Right atrium auricular region (tissue), 2 donors: Measurements from ENCODE around the gene BCL2L2. TPM values are rescaled to one million over a fixed set of nuclear protein-coding genes. Genes with fewer than 3 reads are reported as not detected.

Experiments
- DNase-seq: peaks from one replicate; pipeline ENCODE4 v3.0.0-alpha.2; 2019; ENCODE audit warnings: low spot score
- H3K27ac ChIP-seq, 2 donors: fragments of 200-600 bp; sonication (generic); 1 replicate in 1 of 2; 2 replicates in 1 of 2; pipeline ENCODE4 v1.5.1; 2016 to 2019
- H3K27me3 ChIP-seq, 2 donors: fragments of 200-600 bp; sonication (generic); one replicate each; pipeline versions ENCODE4 v1.5.1 to v1.6.0; 2017 to 2019
- H3K36me3 ChIP-seq: fragments of 200-600 bp; sonication (generic); one replicate; pipeline ENCODE4 v1.5.1; 2016
- H3K4me1 ChIP-seq, 2 donors: fragments of 200-600 bp; sonication (generic); one replicate each; pipeline versions ENCODE4 v1.5.1 to v1.6.0; 2017 to 2019
- H3K4me3 ChIP-seq, 2 donors: fragments of 200-600 bp; sonication (generic); 1 replicate in 1 of 2; 2 replicates in 1 of 2; pipeline ENCODE4 v1.5.1; 2017 to 2019; ENCODE audit warnings: mild to moderate bottlenecking in 1 of 2, moderate library complexity in 1 of 2
- H3K9me3 ChIP-seq, 2 donors: fragments of 200-600 bp; sonication (generic); one replicate each; pipeline ENCODE4 v1.5.1; 2019
- CTCF ChIP-seq, 2 donors: fragments of 200-600 bp; sonication (generic); IDR thresholded peaks; one replicate each; pipeline ENCODE4 v1.5.1; 2019; ENCODE audit warnings: antibody characterized with exemption in 2 of 2
- total RNA-seq, 2 donors: library from RNA; depleted of rRNA; stranded (reverse); fragments of >200 nt; gene quantifications; one replicate each; pipeline ENCODE4 v1.1.0, GENCODE V29; 2016

BCL2L2 gene
- total RNA-seq, 2 donors from 2014 or later: 26.8 to 36.3 TPM

DNA sequence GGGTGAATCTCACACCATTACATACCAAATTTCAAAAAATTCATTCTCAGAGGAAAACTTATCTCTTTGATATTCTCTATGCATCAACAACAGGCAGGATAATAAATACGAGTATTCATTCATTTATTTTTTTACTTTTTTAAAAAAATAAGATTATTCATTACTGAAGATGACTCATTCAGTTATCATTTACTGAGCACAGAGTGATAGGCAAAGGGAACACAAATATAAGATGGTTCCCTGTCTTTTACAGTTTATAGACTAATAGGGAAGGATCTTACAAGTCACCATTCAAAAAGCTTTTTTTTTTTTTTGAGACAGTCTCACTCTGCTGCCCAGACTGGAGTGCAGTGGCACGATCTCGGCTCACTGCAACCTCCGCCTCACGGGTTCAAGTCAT, 9.7 kb downstream of the BCL2L2 start:
- Histone ChIP-seq H3K27ac (no peak overlapping the region), H3K36me3 (peaks cover 1% of the 10 kb centered on the region), H3K4me3 (no peak overlapping the region), H3K9me3 (no peaks in the 10 kb centered on the region), H3K27me3 (no peaks in the 10 kb centered on the region), H3K4me1 (peaks cover 0 to 5% of the 10 kb centered on the region in 2 donors)
- TF ChIP-seq CTCF (IDR thresholded peaks at IDR 0.05): no peak
- no peak for DNase-seq

GRCh38 chr14:23319746-23320583, 13.3 kb downstream of the BCL2L2 start:
- Histone ChIP-seq H3K4me1 (peaks cover 0 to 29% of the 10 kb centered on the region in 2 donors), H3K9me3 (no peaks in the 10 kb centered on the region), H3K27me3 (no peaks in the 10 kb centered on the region), H3K27ac (peak overlapping the region; percentile 85 to 89), H3K36me3 (peaks cover 24% of the 10 kb centered on the region), H3K4me3 (peak overlapping the region; percentile 15 to 92)
- peak; percentile 57 for DNase-seq
- TF ChIP-seq CTCF (IDR thresholded peaks at IDR 0.05): no peak

DNA sequence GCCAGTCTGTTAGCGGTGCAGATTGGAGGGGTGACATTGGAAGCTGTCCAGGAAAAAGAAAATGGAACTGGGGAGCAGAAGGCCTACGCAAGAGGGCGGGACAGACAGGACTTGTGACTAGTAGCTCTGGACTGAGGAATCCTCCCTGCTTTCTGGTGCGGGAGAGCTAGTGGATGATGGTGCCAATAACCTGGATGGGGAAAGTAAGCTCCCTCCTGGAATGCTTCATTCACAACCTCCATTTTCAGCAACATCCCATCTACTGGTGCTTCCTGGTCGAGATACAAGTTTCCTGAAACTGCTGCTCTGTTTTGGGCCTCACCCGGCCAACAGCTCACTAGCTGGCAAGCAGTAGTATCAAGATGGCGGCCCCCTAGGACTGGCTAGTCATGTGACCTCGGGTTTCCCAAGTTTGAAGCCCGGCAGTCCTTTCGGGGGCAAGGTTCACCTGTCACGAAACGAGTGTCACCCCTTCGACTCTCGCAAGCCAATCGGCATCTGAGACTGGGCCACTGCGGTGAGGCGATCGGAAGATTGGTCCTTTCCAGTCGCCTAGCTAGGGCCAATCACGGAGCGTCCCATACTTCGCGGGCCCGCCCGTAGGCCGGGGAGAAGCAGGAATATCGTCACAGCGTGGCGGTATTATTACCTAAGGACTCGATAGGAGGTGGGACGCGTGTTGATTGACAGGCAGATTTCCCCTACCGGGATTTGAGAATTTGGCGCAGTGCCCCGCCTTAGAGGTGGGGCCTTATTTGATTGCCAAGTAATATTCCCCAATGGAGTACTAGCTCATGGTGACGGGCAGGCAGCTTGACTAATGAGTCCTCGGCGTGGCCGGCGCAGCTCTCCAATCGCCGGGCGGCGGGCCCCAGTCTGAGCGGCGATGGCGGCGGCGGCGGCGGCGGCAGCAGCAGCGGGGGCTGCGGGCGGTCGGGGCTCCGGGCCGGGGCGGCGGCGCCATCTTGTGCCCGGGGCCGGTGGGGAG, 14.2 kb downstream of the BCL2L2 start, which contains the start of gene PABPN1:
PABPN1 (plus strand) TSS at position 874 of the 988 bp plus-strand sequence; CDS start at position 887, 13 bp downstream.
- H3K36me3 ChIP-seq: peaks cover 33% of the 10 kb centered on the region
- peak; percentile 100 for DNase-seq
- H3K9me3 ChIP-seq: no peaks in the 10 kb centered on the region
- no peak for TF ChIP-seq CTCF (IDR thresholded peaks at IDR 0.05)
- peak within 1 kb of the TSS; percentile 74 to 92 for H3K4me3 ChIP-seq
- peaks cover 0 to 29% of the 10 kb centered on the region in 2 donors for H3K4me1 ChIP-seq
- peak within 1 kb of the TSS; percentile 89 to 97 for H3K27ac ChIP-seq
- H3K27me3 ChIP-seq: no peaks in the 10 kb centered on the region

DNA sequence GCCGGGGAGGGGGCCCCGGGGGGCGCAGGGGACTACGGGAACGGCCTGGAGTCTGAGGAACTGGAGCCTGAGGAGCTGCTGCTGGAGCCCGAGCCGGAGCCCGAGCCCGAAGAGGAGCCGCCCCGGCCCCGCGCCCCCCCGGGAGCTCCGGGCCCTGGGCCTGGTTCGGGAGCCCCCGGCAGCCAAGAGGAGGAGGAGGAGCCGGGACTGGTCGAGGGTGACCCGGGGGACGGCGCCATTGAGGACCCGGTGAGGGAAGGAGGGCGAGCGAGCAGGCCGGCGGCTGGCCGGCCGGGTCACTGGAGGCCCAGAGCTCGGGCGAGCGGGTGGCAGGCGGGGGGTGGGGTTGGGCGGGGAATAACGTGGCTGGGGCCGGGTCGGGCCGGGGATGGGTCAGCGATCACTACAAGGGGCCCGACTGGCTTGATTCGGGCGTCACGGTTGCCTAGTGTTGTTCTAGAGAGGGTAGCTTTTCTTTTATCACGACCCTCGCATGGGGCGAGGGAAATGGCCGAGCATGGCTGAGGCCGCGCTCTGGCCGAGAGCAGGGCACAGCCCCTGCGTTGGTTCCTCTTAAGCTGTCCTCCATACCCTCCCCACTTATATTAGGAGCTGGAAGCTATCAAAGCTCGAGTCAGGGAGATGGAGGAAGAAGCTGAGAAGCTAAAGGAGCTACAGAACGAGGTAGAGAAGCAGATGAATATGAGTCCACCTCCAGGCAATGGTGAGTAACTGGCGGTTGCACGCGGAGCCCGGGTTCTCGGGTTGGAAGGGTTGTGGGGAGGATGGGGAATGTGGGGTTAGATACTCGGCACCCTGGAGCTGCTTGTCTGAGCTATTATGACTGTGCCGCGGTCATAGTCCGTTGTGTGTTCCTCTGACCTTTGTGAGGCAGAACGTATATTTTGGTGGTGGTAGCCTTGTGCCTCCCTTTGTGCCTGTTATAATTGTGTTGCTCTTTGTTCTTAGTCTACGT, 15.2 kb downstream of the BCL2L2 start:
- H3K9me3 ChIP-seq: no peaks in the 10 kb centered on the region
- H3K4me3 ChIP-seq: peak overlapping the region; percentile 74 to 92
- H3K27ac ChIP-seq: peak overlapping the region; percentile 86 to 97
- H3K36me3 ChIP-seq: peaks cover 34% of the 10 kb centered on the region
- TF ChIP-seq CTCF (IDR thresholded peaks at IDR 0.05): no peak
- no peaks in the 10 kb centered on the region for H3K27me3 ChIP-seq
- peak; percentile 58 for DNase-seq
- H3K4me1 ChIP-seq: peaks cover 0 to 29% of the 10 kb centered on the region in 2 donors
